BJ (cell line): ENCODE results near the gene GNG13. TPM values are rescaled to one million over a fixed set of nuclear protein-coding genes. Genes with fewer than 3 reads are reported as not detected.

Source experiments
- CTCF ChIA-PET: fragments of 350-600 bp; formaldehyde crosslinking; extraction: SDS; loops from one replicate; lab custom pipeline; 2021; ENCODE audit warnings: antibody characterized with exemption, inconsistent platforms; lab: Yijun Ruan, JAX
- POLR2A ChIA-PET: fragments of 300-600 bp; sonication (Branson Sonifier 250); formaldehyde crosslinking; extraction: SDS; loops from one replicate; lab custom pipeline; 2021; ENCODE audit warnings: antibody characterized with exemption; lab: Charles Lee
- DNase-seq: peaks from one replicate; pipeline ENCODE4 v3.0.0-alpha.2; 2011; ENCODE audit warnings: low read depth
- H3K27me3 ChIP-seq: 2 replicates; pipeline ENCODE4 v1.6.0; 2011; ENCODE audit warnings: low read length; ENCODE audit not compliant: control insufficient read depth, insufficient read depth
- H3K36me3 ChIP-seq: 2 replicates; pipeline ENCODE4 v1.5.1; 2011; ENCODE audit warnings: low read length; ENCODE audit not compliant: control insufficient read depth, insufficient read depth
- H3K4me3 ChIP-seq: 2 replicates; pipeline ENCODE4 v1.5.1; 2011; ENCODE audit warnings: low read depth, mild to moderate bottlenecking, control low read depth, low read length
- CTCF ChIP-seq: IDR thresholded peaks from 2 replicates; pipeline ENCODE4 v1.5.1; 2011; ENCODE audit warnings: low read depth, mild to moderate bottlenecking, control low read depth, inconsistent platforms, low read length, moderate library complexity; ENCODE audit not compliant: insufficient read depth
- polyA plus RNA-seq: library from polyadenylated mRNA; depleted of rRNA; stranded (reverse); fragments of >200 nt; gene quantifications from 2 replicates; pipeline ENCODE4 v1.2.3, GENCODE V29; 2011

The GNG13 gene
- polyA plus RNA-seq, 1 experiment, result not detected

GRCh38 chr16:830107-830870, 29.8 kb upstream of the GNG13 start:
- TF ChIP-seq CTCF, result no peak
- H3K36me3 ChIP-seq, result no peaks in the 10 kb centered on the region
- DNase-seq, result no peak
- ChIA-PET CTCF (no interaction called here), POLR2A (no interaction called here)
- no peak overlapping the region for H3K4me3 ChIP-seq
- H3K27me3 ChIP-seq, result peaks cover 3% of the 10 kb centered on the region

DNA sequence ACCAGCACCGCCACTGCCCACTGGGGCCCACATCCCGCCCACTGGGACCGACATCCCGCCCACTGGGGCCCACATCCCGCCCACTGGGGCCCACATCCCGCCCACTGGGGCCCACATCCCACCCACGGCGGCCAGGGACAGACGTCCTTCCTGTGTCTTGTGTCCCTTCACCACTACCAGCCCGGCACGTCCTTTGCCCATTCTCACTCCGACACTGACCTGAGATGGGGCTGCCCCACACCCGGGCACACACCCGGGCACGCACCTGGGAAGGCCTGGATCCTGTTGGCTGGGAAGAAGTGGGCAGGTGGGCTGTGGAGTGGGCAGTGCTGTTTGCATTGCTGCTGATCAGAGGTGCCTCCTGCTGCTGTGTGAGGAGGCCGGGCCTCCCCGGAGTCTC, 28.4 kb upstream of the GNG13 start:
- no peak for DNase-seq
- Histone ChIP-seq H3K4me3 (no peak overlapping the region), H3K36me3 (no peaks in the 10 kb centered on the region), H3K27me3 (peaks cover 3% of the 10 kb centered on the region)
- POLR2A ChIA-PET, result no interaction called here
- CTCF ChIA-PET, result no interaction called here
- TF ChIP-seq CTCF, result no peak

DNA sequence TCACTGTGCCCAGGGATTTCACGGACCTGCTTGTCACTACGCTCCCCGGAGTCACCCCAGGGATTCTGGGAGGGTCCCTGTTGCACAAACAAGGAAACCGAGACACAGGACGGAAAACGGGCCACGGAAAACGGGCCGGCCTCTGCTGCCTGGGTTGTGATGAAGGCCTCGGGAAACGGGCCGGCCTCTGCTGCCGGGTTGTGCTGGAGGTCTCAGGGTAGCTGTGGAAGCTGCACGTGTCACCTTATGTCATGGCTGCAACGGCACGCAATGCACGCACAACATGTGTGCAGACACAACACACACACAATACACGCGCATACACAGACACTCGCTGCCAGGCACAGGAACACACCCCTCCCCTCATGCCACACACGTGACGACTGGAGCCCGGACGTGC, 27.0 kb upstream of the GNG13 start:
- no peak overlapping the region for H3K4me3 ChIP-seq
- no peaks in the 10 kb centered on the region for H3K36me3 ChIP-seq
- POLR2A ChIA-PET, result no interaction called here
- DNase-seq, result no peak
- CTCF ChIA-PET, result no interaction called here
- no peak for TF ChIP-seq CTCF
- H3K27me3 ChIP-seq, result peaks cover 5% of the 10 kb centered on the region

GRCh38 chr16:825341-826061, 25.0 kb upstream of the GNG13 start:
- H3K27me3 ChIP-seq, result peaks cover 5% of the 10 kb centered on the region
- no peak for TF ChIP-seq CTCF
- DNase-seq, result no peak
- H3K36me3 ChIP-seq, result no peaks in the 10 kb centered on the region
- CTCF ChIA-PET, result no interaction called here
- POLR2A ChIA-PET, result no interaction called here
- H3K4me3 ChIP-seq, result peak overlapping the region; percentile 12; the same call in 1 of the 2 replicates

DNA sequence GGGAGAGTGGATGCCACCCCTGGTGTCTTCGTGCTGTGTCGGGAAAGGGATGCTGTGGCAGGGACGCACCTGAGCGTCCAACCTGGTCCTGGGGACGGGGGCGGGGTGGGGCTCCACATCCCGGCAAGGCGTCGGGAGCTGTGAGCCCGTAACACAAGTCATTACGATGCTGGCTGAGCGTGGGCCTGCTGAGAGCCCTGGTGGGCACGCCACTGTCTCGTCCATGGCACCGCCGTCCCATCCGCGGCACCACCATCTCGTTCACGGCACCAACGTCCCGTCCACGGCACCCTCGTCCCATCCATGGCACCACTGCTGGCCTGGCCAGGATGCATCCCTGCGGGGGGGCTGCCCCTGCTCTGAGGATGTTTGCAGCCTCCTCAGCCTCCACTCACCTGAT, 24.1 kb upstream of the GNG13 start:
- H3K27me3 ChIP-seq, result peaks cover 5% of the 10 kb centered on the region
- POLR2A ChIA-PET, result no interaction called here
- CTCF ChIA-PET, result no interaction called here
- TF ChIP-seq CTCF, result no peak
- no peaks in the 10 kb centered on the region for H3K36me3 ChIP-seq
- no peak for DNase-seq
- H3K4me3 ChIP-seq, result no peak overlapping the region
